Mesenchymal stem cell (in vitro differentiated cells and primary cell): ENCODE data around the gene CNDP2.

Experiments used
- DNase-seq: peaks from one replicate; pipeline ENCODE4 v3.0.0-alpha.2; 2013
- H2AFZ ChIP-seq: one replicate; pipeline ENCODE4 v1.6.1; 2013; ENCODE audit warnings: low read depth, mild to moderate bottlenecking, control low read depth, inconsistent platforms, low read length, moderate library complexity
- H2AK5ac ChIP-seq: 2 replicates; pipeline ENCODE4 v1.6.1; 2013; ENCODE audit warnings: low read length, moderate library complexity, mild to moderate bottlenecking, inconsistent platforms; ENCODE audit not compliant: severe bottlenecking
- H2BK120ac ChIP-seq: one replicate; pipeline ENCODE4 v1.6.1; 2013; ENCODE audit warnings: low read depth, mild to moderate bottlenecking, inconsistent platforms, low read length, moderate library complexity
- H2BK12ac ChIP-seq, 2 experiments: one replicate each; pipeline ENCODE4 v1.6.1; 2013; ENCODE audit warnings: inconsistent platforms in 2 of 2, low read length in 2 of 2, mild to moderate bottlenecking in 2 of 2, moderate library complexity in 2 of 2, control low read depth in 1 of 2
- H2BK15ac ChIP-seq: one replicate; pipeline ENCODE4 v1.6.1; 2013; ENCODE audit warnings: mild to moderate bottlenecking, low read depth, inconsistent platforms; ENCODE audit not compliant: poor library complexity, severe bottlenecking
- H2BK5ac ChIP-seq: 2 replicates; pipeline ENCODE4 v1.6.1; 2013; ENCODE audit warnings: low read depth, mild to moderate bottlenecking, low read length, control low read depth, inconsistent platforms; ENCODE audit not compliant: poor library complexity, severe bottlenecking
- H3K14ac ChIP-seq, 2 experiments: one replicate each; pipeline ENCODE4 v1.6.1; 2013; ENCODE audit warnings: inconsistent platforms in 2 of 2, low read length in 2 of 2, control low read depth in 1 of 2, mild to moderate bottlenecking in 1 of 2, moderate library complexity in 1 of 2
- H3K18ac ChIP-seq, 2 experiments: one replicate each; pipeline ENCODE4 v1.6.1; 2013; ENCODE audit warnings: inconsistent platforms in 2 of 2, low read length in 2 of 2, control low read depth in 1 of 2, low read depth in 1 of 2, mild to moderate bottlenecking in 1 of 2
- H3K23ac ChIP-seq, 2 experiments: one replicate each; pipeline ENCODE4 v1.6.1; 2013; ENCODE audit warnings: inconsistent platforms in 2 of 2, low read length in 2 of 2, mild to moderate bottlenecking in 2 of 2, moderate library complexity in 2 of 2, control low read depth in 1 of 2
- H3K27ac ChIP-seq: 2 replicates; pipeline ENCODE4 v1.5.1; 2013; ENCODE audit warnings: mild to moderate bottlenecking, moderate library complexity, low read length, control low read depth, inconsistent platforms; ENCODE audit not compliant: poor library complexity, severe bottlenecking
- H3K27me3 ChIP-seq, 2 experiments: 2 replicates each; pipeline versions ENCODE4 v1.6.1 to v1.7.0; 2013; ENCODE audit warnings: low read length in 2 of 2, mild to moderate bottlenecking in 2 of 2, moderate library complexity in 2 of 2, control low read depth in 1 of 2, inconsistent platforms in 1 of 2; ENCODE audit not compliant: control insufficient read depth in 1 of 2, insufficient read depth in 1 of 2
- H3K36me3 ChIP-seq, 2 experiments: 2 replicates each; pipeline versions ENCODE4 v1.6.1 to v1.7.0; 2013; ENCODE audit warnings: low read length in 2 of 2, control low read depth in 1 of 2, inconsistent platforms in 1 of 2, low read depth in 1 of 2, mild to moderate bottlenecking in 1 of 2; ENCODE audit not compliant: insufficient read depth in 2 of 2, control insufficient read depth in 1 of 2
- H3K4ac ChIP-seq, 2 experiments: one replicate each; pipeline ENCODE4 v1.6.1; 2013; ENCODE audit warnings: inconsistent platforms in 2 of 2, low read length in 2 of 2, mild to moderate bottlenecking in 2 of 2, moderate library complexity in 2 of 2, control low read depth in 1 of 2, low read depth in 1 of 2
- H3K4me1 ChIP-seq: 2 replicates; pipeline ENCODE4 v1.6.1; 2013; ENCODE audit warnings: low read depth, low read length, control low read depth; ENCODE audit not compliant: control insufficient read depth, insufficient read depth
- H3K4me2 ChIP-seq: 2 replicates; pipeline ENCODE4 v1.6.1; 2013; ENCODE audit warnings: low read length, mild to moderate bottlenecking, inconsistent platforms; ENCODE audit not compliant: poor library complexity, severe bottlenecking
- H3K4me3 ChIP-seq, 2 experiments: 2 replicates each; pipeline versions ENCODE4 v1.5.1 to v1.7.0; 2013; ENCODE audit warnings: low read length in 2 of 2, mild to moderate bottlenecking in 2 of 2, control low read depth in 1 of 2, low read depth in 1 of 2; ENCODE audit not compliant: insufficient read depth in 1 of 2
- H3K79me1 ChIP-seq: replicated peaks from 2 replicates; pipeline ENCODE4 v1.6.1; 2013; ENCODE audit warnings: mild to moderate bottlenecking, control low read depth, low read length, inconsistent platforms; ENCODE audit not compliant: poor library complexity, severe bottlenecking
- H3K9ac ChIP-seq: 2 replicates; pipeline ENCODE4 v1.7.0; 2013; ENCODE audit warnings: mild to moderate bottlenecking, low read length, moderate library complexity
- H3K9me3 ChIP-seq: 2 replicates; pipeline ENCODE4 v1.7.0; 2013; ENCODE audit warnings: mild to moderate bottlenecking, low read length; ENCODE audit not compliant: control insufficient read depth
- H4K8ac ChIP-seq: one replicate; pipeline ENCODE4 v1.6.1; 2013; ENCODE audit warnings: inconsistent platforms, mild to moderate bottlenecking, low read length, moderate library complexity
- H4K91ac ChIP-seq: one replicate; pipeline ENCODE4 v1.6.1; 2013; ENCODE audit warnings: mild to moderate bottlenecking, low read length, inconsistent platforms
- WGBS: methylation state at CpG from one replicate; pipeline ENCODE4 v1.1.7; 2013; ENCODE audit warnings: mixed read lengths; 5-methylcytosine and 5-hydroxymethylcytosine counted together

Gene CNDP2

DNA sequence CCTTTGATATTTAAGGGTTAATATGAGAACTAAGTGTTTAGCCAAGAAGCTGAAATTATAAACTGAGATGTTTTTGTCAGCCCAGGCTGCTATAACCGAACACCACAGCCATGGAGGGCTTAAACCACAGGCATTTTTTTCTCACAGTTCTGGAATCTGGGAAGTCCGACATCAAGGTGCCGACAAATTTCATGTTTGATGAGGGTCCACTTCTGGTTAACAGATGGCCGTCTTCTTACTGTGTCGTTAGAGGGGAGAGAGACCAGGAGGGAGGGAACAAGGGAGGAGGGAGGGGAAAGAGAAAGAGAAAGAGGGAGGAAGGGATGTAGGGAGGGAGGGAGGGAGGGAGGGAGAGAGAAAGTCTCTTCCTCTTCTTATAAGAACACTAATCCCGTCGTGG, 6.5 kb upstream of the CNDP2 start:
- H3K4me2 ChIP-seq, result no peak overlapping the region
- no peak overlapping the region for H3K4me3 ChIP-seq
- H2AK5ac ChIP-seq, result no peak overlapping the region
- H3K18ac ChIP-seq, result no peak overlapping the region
- no peak overlapping the region for H4K8ac ChIP-seq
- no peak overlapping the region for H2BK120ac ChIP-seq
- no peak overlapping the region for H3K14ac ChIP-seq
- 25% methylated on average over 5 of the region's 7 CpGs for WGBS
- peaks cover 1% of the 10 kb centered on the region for H3K4me1 ChIP-seq
- H3K9ac ChIP-seq, result peak overlapping the region; percentile 31
- H3K23ac ChIP-seq, result no peak overlapping the region
- no peak overlapping the region for H2BK15ac ChIP-seq
- H3K27ac ChIP-seq, result peak overlapping the region; percentile 62
- peak; percentile 72 for DNase-seq
- no peak overlapping the region for H2BK5ac ChIP-seq
- peaks cover 5% of the 10 kb centered on the region for H3K9me3 ChIP-seq
- H4K91ac ChIP-seq, result no peak overlapping the region
- no peak overlapping the region for H2BK12ac ChIP-seq
- H3K4ac ChIP-seq, result no peak overlapping the region
- peaks cover 0 to 18% of the 10 kb centered on the region in 2 experiments for H3K27me3 ChIP-seq
- H3K36me3 ChIP-seq, result no peaks in the 10 kb centered on the region
- no peaks in the 10 kb centered on the region for H3K79me1 ChIP-seq
- H2AFZ ChIP-seq, result no peak overlapping the region

DNA sequence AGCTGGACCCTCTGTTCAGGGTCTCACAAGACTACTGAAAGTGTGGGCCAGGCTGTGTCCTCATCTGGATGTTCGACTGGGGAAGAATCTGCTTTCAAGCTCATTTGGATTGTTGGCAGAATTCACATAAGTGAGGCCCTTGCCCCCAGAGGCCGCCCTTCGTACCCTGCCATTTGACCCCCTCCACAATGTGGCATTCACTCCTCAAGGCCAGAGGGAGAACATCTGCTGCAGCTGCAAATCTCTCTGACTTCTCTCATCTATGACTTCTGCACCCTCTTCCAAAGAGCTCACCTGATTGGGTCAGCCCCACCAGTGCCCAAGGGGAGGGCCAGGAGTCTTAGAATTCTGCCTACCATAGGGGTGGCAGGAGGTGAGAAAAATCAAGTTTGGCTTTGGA, 3.9 kb upstream of the CNDP2 start:
- H3K4me2 ChIP-seq, result no peak overlapping the region
- peaks cover 0 to 3% of the 10 kb centered on the region in 2 experiments for H3K36me3 ChIP-seq
- no peak overlapping the region for H2BK120ac ChIP-seq
- peaks cover 5% of the 10 kb centered on the region for H3K9me3 ChIP-seq
- no peaks in the 10 kb centered on the region for H3K79me1 ChIP-seq
- H3K23ac ChIP-seq, result no peak overlapping the region
- H3K27ac ChIP-seq, result no peak overlapping the region
- no peak overlapping the region for H3K4me3 ChIP-seq
- H3K4me1 ChIP-seq, result peaks cover 2% of the 10 kb centered on the region
- no peak overlapping the region for H2BK5ac ChIP-seq
- peak overlapping the region in 1 of 2 experiments; percentile 4 for H2BK12ac ChIP-seq
- no peak overlapping the region for H2AFZ ChIP-seq
- DNase-seq, result no peak
- H3K27me3 ChIP-seq, result peaks cover 0 to 18% of the 10 kb centered on the region in 2 experiments
- H3K4ac ChIP-seq, result no peak overlapping the region
- WGBS, result 92% methylated on average over 3 of the region's 3 CpGs
- no peak overlapping the region for H3K14ac ChIP-seq
- H4K91ac ChIP-seq, result no peak overlapping the region
- H4K8ac ChIP-seq, result no peak overlapping the region
- peak overlapping the region; percentile 65 for H2AK5ac ChIP-seq
- no peak overlapping the region for H3K9ac ChIP-seq
- H3K18ac ChIP-seq, result no peak overlapping the region
- H2BK15ac ChIP-seq, result no peak overlapping the region

DNA sequence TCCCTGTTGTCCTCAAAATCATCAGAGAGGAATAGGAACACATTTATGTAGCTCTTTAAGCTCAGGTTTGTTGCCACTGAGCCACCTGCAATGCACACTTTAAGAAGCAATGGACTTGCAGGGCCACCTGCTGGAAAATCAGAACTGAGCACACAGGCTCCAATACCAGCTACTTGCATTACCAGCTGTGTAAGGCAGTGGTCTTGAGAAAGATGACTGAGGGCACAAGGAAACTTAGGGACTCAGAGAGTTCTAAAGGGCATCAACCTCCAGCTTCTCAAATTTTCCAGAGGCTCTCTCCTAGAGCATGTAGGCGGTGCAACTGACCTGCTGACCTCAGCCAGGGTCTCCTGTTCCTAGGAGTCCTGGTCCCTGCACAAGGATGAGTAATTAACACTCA, 2.5 kb upstream of the CNDP2 start:
- H3K79me1 ChIP-seq, result no peaks in the 10 kb centered on the region
- peaks cover 7% of the 10 kb centered on the region for H3K4me1 ChIP-seq
- H3K27ac ChIP-seq, result no peak overlapping the region
- no peak overlapping the region for H4K91ac ChIP-seq
- H3K9ac ChIP-seq, result no peak overlapping the region
- no peak overlapping the region for H4K8ac ChIP-seq
- H3K9me3 ChIP-seq, result peaks cover 5% of the 10 kb centered on the region
- H3K27me3 ChIP-seq, result peaks cover 0 to 13% of the 10 kb centered on the region in 2 experiments
- DNase-seq, result peak; percentile 65
- peak overlapping the region in 1 of 2 experiments; percentile 70 for H3K23ac ChIP-seq
- H3K18ac ChIP-seq, result no peak overlapping the region
- H3K4ac ChIP-seq, result no peak overlapping the region
- H3K4me3 ChIP-seq, result no peak overlapping the region
- H2AK5ac ChIP-seq, result no peak overlapping the region
- no peak overlapping the region for H2BK5ac ChIP-seq
- no peak overlapping the region for H2BK12ac ChIP-seq
- H2BK15ac ChIP-seq, result no peak overlapping the region
- peaks cover 3 to 4% of the 10 kb centered on the region in 2 experiments for H3K36me3 ChIP-seq
- H2AFZ ChIP-seq, result no peak overlapping the region
- H3K4me2 ChIP-seq, result no peak overlapping the region
- 55% methylated on average over 1 of the region's 1 CpG for WGBS
- no peak overlapping the region for H3K14ac ChIP-seq
- H2BK120ac ChIP-seq, result no peak overlapping the region

DNA sequence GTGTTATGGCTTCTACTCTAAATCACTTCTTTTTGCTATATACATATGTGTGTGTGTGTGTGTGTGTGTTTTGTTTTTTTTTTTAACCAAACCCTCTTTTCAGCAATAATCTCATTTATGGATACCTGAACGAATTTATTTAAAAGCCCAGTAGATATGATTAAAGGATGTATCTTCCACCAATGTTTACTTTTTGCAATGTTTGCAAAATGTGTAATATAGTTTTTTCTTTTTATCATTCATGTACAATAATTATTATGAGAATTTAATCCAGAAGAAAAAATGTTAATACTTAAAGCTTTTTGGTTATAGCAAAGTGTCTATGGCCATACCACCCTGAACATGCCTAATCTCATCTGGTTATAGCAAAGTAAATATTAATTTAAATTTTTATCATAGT, 1.6 kb upstream of the CNDP2 start:
- H2BK5ac ChIP-seq, result no peak overlapping the region
- H3K27ac ChIP-seq, result no peak overlapping the region
- H3K23ac ChIP-seq, result no peak overlapping the region
- peaks cover 0 to 6% of the 10 kb centered on the region in 2 experiments for H3K27me3 ChIP-seq
- H3K4ac ChIP-seq, result no peak overlapping the region
- no peak overlapping the region for H3K14ac ChIP-seq
- no peak overlapping the region for H2BK12ac ChIP-seq
- H3K4me1 ChIP-seq, result peaks cover 12% of the 10 kb centered on the region
- H3K36me3 ChIP-seq, result peaks cover 3 to 4% of the 10 kb centered on the region in 2 experiments
- H4K91ac ChIP-seq, result no peak overlapping the region
- H3K79me1 ChIP-seq, result no peaks in the 10 kb centered on the region
- H2AK5ac ChIP-seq, result no peak overlapping the region
- H3K4me3 ChIP-seq, result no peak overlapping the region
- no CpG with 5 or more reads among the region's 1 CpG for WGBS
- H3K4me2 ChIP-seq, result no peak overlapping the region
- no peak for DNase-seq
- H4K8ac ChIP-seq, result no peak overlapping the region
- no peak overlapping the region for H2BK120ac ChIP-seq
- no peak overlapping the region for H2AFZ ChIP-seq
- H3K9me3 ChIP-seq, result peaks cover 5% of the 10 kb centered on the region
- H3K18ac ChIP-seq, result no peak overlapping the region
- no peak overlapping the region for H2BK15ac ChIP-seq
- H3K9ac ChIP-seq, result no peak overlapping the region
